Measurements from ENCODE around the gene KY.

DNA sequence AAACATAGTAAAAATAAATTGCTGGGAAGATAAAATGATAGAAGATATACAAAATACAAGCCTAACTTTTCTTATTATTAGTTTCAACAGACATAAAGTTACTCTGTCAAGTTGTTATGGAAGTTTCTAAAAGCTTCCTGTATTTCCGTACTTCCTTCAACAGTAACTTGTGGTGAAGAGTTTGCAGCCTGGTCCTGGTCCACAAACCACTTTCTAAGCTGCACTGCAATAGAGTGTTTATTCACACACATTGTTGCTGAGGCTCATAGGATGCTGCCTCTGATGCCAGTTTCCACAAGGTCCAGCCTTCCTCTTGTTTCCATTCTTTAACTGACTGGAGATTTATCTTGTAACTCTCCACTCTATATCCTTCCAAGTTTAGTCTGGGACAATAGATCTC lies 39.4 kb upstream of the KY start:
- no peak for TF ChIP-seq CTCF (conservative IDR thresholded peaks at IDR 0.05; ENCODE audit: low read depth in 2 of 2)
- TF ChIP-seq EZH2 (IDR thresholded peaks at IDR 0.05; ENCODE audit: low read depth, unreplicated experiment), result no peak
- no peak for TF ChIP-seq EZH2phosphoT487 (IDR thresholded peaks at IDR 0.05; ENCODE audit: unreplicated experiment)
- no peak for TF ChIP-seq POLR2AphosphoS5 (IDR thresholded peaks at IDR 0.05; ENCODE audit: low read depth)
- no peak for TF ChIP-seq STAT1 (IDR thresholded peaks at IDR 0.05; ENCODE audit: unreplicated experiment)
- TF ChIP-seq ZNF331 (CRISPR knock-in tag; IDR thresholded peaks at IDR 0.05; ENCODE audit: low read depth), result no peak

Measured in GM23338 (cell line).